Measurements from ENCODE around the gene MALRD1.
"Not testable (repeated sequence)": the region's sequence is repeated elsewhere in the genome, so short reads cannot be mapped to it uniquely, and the experiment has no call there.

The MALRD1 gene

DNA sequence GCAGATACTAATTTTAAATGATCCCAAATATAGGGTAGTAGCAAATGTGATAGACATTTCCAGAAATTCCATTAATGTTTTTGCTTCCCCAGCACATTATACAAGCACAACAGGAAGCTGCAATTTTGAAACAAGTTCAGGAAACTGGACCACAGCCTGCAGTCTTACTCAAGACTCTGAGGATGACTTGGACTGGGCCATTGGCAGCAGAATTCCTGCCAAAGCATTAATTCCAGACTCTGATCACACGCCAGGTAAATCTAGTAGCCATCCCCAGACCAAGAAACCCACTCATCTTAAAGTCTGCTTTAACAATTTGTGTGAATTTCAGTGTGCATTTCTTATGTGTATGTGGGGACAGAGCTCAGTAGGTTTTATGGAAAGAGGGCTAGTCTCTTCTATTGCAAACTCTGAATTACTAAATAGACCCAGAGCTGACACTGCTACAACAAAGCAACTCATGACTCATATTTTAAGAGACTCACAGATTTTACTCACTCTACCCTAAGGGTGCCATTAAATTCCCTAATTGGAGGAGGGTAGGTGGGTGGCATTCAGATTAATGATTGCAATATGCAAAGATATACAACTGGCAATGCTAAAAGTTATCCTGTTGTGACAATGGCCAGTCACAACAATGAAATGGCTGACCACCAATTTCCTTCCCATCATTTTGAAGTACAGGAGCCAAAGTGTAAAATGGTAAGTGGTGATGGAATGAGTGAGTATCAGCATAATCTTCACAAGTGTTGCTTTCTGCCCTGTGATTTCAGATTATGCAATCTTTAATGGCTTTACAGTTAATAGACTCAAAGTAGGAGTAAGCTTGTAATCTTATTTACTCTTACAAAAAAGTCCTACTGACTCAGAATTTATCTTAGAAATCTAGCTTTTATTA lies 450.0 kb downstream of the MALRD1 start:
- no peak for DNase-seq

DNA sequence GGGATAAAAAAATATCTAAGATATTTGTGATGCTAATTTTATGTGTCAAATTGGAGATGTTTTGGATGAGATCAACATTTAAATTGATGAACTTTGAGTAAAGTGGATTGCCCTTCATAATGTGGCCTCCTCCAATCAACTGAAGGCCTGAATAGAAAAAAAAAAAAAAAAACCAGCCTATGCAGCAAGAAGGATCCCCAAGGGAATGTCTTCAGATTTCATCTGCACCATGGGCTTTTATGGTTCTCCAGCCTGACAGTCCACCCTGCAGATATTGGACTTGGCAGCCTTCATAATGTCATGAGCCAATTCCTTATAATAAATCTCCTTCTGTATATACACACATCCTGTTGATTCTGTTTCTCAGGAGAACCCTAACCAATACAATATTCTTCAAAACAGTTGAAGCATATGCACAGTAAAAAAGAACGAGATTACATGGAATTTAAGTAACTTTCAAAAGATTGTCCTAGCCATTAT lies 450.7 kb downstream of the MALRD1 start:
- no peak for DNase-seq

DNA sequence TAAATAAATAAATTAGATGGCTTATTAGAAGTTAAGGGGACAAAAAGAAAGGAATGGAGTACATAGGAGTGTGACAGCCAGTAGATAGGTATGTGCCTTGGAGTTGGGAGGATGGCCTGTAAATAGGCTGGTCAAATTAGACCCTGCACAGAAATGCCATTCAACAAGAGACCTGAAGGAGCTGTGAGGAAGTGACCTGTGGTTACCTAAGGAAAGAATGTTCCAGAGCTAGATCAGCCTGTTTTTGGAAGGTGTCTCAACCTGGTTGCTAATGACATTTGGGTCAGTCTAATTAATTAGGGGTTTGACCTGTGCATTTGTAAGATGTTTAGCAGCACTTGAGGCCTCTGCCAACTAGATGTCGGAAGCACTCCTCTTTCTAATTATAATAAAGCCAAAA lies 452.4 kb downstream of the MALRD1 start:
- DNase-seq, result no peak

DNA sequence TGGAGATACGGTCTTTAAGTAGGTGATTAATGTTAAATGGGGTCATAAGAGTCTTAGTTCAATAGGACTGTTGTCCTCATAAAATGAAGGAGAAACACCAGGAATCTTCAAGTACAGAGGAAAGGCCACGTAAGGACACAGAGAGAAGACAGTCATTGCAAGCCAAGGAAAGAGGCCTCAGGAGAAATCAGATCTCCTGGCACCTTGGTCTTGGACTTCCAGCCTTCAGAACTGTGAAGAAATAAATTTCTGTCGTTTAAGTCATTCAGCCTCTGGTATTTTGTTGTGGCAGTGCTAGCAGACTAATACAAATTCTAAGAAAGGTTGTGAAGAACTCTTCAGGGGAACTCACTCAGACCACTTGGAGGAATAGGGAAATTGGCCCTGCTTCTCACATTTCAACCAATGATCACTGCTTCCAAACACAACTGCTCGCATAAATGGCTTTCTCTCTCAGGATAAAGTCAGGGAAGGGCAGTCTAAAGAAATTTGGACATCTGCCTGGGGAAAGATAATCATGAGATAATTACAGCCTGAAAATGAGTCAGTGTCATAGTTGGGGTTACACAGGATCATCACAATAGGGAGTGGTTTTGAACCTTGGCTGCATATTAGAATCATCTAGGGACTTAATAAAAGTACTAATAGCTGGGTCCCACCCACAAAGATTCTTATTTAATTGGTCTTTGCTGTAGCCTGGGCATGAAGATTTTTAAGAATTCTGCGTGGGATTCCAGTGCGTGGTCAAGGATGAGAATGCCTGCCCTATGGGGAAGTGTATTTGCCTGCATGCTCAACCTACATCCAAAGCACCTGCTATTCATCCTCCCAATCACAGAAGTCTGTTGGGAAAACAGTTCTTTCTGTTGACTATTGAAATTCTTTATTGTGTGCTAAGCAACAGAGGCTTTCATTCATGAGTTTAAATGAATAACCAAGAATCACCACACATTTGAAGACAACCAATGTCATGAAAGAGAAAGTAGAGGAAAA lies 457.0 kb downstream of the MALRD1 start:
- DNase-seq, result no peak

DNA sequence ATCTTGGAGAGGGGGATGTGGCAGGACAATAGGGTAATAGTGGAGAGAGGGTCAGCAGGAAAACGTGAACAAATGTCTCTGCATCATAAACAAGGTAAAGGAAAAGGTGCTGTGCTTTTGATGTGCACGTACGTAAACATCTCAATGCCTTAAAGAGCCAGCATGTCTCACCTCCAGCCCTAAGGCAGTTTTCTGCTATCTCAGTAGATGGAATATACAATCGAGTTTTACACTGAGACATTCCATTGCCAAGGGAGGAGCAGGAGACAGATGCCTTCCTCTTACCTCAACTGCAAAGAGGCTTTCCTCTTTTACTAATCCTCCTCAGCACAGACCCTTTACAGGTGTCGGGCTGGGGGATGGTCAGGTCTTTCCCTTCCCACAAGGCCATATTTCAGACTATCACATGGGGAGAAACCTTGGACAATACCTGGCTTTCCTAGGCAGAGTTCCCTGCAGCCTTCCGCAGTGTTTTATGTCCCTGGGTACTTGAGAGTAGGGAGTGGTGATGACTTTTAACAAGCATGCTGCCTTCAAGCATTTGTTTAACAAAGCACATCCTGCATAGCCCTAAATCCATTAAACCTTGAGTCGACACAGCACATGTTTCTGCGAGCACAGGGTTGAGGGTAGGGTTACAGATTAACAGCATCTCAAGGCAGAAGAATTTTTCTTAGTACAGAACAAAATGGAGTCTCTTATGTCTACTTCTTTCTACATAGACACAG lies 461.6 kb downstream of the MALRD1 start:
- DNase-seq, result not testable (repeated sequence)

DNA sequence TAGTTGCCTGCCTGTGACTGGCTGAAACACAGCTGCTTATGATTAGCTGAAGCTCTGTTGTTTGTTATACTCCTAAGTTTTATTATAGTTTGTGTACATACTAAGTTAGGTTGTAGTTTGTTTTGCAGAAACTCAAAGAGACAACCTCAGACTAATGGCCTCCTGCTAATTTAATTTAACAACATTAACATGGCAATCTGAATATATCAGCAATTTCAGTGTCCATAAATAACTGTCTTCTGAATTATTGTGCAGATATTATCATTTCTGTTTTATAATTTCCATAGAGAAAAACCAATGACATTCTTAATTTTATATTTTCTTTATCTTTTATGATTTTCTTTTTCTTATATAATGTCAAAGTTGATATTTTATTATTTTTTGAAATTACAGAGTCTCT lies 469.5 kb downstream of the MALRD1 start:
- no peak for DNase-seq

DNA sequence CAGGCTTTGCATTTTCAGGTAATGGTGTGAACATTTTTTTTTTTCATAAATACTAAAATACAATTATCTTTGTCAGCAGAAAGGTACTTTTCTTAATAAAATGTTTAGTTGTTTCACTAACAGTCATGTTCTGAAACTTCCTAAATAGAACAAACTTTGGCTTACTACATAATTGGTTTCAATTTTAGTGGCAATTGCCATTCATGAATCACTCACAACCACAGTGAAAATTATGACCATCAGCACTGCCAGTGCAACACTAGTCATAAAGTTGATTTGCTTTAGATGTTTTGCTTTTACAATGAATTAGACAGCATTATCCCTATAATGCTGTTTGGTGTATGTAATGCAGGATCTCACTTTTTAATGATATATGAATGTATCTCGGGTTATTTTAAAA lies 470.0 kb downstream of the MALRD1 start:
- no peak for DNase-seq

DNA sequence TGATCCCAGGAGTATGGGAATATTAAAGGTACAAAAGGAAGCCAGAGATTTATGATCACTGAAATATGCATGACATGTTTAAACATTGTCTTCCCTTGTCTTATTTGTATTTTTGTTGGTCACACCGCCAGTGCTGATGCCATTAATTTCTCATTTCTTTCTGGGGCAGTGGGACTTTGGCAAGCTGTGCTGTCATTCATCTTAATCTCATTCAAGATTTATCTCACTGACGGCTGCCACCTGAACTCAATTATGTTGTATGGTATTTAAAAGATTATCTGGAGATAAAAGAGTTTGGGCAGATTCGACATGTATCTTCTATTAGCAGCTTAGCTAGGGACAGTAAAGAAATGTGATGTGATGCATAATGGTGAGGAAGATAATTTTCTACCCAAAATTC lies 482.7 kb downstream of the MALRD1 start:
- no peak for DNase-seq

DNA sequence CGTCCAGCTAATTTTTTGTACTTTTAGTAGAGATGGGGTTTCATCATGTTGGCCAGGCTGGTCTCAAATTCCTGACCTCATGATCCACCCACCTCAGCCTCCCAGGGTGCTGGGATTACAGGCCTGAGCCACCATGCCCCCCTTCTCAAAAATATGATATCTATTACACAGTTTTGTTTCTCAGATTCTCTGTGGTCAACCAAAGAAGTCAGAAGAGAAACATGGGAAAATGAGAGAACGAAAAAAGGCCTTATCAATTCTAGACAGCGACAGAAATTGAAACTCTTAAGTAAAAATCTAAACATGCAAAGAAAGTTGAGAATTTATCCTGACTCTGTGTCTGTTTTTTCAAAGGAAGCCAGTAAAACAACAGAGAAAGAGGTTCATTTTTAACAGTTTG lies 483.8 kb downstream of the MALRD1 start:
- no peak for DNase-seq

DNA sequence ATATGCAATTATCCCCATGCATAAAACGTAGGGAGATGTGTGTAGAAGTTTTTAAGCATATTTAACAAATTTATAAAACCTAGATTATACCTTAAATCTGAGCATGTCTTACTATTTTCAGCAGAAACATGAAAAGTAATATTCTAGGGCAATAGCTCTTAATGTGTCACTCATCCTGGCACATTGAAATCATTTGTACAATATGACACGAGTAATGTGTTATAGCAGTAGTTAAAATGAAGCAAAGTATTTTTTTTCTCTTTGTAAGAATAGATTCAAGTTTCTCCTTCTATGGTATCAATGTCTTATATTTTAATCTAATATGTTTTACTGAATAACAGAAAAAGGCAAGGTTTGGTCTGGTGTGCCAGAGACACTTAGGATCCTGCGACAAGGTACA lies 492.7 kb downstream of the MALRD1 start:
- no peak for DNase-seq

DNA sequence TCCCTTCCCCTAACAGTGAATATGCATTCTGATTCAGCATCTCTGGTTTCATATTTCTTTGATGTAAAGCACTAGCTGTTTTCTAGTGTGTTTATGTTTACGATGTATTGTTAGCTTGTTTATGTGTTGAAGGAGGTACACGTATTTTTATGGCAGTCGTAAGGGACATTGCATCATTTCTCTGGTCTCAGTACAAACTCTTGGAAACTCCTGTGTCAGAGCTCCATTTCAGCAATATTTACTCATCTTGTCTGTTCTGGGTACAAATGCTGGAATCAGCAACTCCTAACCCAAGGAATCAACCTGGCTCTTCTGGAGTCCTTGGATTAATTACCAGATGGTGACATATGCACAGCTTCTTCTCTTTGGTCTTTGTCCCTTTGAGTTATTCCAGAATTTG lies 497.6 kb downstream of the MALRD1 start:
- no peak for DNase-seq

DNA sequence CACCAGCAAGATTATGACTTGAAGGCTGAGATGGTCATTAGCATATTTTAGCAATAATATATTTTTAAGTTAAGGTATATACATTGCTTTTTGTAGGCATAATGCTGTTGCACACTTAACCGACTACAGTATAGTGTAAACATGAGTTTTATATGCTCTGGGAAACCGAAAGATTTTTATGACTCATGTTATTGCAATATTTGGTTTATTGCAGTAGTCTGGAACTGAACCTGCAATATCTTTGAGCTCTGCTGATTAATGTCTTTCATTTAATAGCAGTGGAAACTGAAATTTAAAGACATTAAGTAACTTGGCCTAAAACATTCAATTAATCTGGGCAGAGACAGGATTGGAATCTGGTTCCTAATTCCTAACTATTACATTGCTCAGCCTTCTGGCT lies 500.9 kb downstream of the MALRD1 start:
- DNase-seq, result no peak

DNA sequence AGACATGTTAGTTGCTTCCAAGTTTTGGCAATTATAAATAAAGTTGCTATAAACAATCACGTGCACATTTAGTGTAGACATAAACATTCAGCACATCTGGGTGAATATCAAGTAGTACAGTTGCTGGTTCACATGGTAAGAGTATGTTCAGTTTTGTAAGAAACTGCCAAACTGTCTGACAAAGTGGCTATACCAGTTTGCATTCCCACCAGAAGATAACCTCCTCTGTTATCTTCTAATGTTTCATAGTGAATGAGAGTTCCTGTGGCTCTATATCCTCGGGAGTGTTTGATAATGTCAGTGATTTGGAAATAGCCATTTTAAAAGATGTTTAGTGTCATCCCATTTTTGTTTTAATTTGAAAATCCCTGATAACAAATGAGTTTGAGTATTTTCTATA lies 508.1 kb downstream of the MALRD1 start:
- DNase-seq, result no peak

DNA sequence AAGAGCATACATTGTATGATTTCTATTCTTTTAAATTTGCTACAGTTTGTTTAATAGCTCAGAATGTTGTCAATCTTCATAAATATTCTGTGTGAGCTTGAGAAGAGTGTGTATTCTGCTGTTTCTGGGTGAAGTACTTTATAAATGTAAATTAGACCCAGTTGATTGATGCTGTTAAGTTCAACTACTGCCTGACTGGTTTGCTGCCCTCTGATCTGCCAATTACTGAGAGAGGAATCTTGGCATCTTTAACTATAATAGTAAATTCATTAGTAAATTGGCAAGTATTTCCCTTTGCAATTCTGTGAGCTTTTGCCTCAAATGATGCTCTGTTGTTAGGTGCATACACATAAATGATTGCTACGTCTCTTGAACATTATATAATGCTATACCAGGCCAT lies 512.6 kb downstream of the MALRD1 start:
- no peak for DNase-seq

DNA sequence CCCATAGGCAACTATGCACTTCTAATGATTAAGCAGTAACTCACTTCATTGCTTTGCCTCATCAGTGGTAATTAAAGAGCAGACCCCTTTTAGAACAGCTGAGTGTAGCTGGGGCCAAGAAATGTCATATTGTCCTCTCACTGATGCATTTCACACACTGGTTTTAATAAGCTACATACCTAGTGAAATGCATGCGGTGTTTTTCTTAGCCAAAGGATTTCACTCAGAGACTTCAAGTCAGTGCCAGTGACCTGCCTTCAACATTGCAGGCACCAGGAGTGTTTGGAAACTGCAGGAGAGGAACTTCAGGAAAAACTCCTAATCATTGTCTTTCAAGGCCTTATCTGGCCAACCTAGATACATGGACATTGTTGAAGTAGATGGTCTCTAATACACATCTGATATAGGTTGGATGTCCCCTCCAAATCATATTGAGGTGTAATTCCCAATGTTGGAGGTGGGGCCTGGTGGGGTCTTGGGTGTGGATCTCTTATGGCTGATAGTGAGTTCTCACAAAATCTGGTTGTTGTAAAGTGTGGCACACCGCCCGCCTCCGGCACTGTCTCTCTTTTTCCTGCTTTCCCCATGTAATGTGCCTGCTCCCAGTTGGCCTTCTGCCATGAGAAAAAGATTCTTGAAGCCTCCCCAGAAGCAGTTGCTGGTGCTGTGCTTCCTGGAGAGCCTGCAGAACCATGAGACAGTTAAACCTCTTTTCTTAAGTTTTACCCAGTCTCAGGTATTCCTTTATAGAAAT lies 515.0 kb downstream of the MALRD1 start:
- DNase-seq, result no peak

DNA sequence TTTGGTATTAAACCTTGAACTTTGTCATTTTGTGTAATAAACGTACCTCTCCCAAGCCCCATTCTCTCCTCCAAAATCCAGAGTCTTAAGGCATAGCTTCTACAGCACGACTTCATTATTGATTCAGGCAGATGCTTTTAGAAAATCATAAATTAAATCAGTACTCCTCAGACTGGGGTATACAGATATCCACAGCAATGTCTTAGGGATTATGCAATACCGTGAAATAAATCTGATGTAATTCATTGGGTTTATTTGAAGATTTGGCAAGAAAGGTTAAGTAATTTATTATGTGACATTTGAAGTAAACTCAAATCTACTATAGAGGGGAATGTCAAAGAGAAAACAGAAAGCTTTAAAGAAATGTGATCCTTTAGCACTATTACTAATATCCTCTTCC lies 521.5 kb downstream of the MALRD1 start:
- no peak for DNase-seq

DNA sequence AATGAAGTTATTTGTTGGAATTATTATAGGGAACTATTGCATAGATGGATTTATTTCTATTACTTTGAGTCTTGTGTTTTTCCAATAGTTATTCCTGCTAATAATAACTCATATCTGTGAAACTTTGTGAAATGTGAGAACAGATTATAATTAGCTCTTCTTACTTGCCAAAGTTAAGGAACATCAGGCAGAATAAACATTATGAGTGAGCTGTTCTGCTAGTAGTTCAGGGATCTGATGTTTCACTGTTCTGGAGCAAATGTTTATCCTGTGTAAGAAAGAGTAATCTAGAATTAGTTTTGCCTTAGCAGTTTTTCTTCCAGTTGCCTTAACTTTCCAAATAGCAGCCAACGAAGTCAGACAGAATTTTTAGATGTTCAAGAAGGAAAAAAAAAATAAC lies 522.4 kb downstream of the MALRD1 start:
- no peak for DNase-seq

DNA sequence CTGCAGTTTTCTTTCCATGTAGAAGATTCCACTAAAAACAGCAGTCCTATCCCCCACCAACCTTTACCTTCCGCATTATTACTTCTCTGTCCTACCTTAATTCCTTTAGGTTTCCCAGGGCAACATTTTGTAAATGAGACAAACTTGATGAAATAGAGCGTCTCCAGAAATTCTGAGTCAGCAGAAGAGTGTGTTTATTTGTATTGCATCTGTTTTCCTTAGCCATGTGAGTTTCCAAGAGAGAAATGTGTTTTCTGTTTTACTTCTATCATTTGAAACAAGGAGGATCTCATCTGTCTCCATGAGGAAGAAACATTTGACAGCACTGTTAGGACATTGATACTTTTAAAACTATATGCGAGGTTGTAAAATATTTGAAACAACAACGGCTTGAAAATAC lies 523.5 kb downstream of the MALRD1 start:
- DNase-seq, result no peak

DNA sequence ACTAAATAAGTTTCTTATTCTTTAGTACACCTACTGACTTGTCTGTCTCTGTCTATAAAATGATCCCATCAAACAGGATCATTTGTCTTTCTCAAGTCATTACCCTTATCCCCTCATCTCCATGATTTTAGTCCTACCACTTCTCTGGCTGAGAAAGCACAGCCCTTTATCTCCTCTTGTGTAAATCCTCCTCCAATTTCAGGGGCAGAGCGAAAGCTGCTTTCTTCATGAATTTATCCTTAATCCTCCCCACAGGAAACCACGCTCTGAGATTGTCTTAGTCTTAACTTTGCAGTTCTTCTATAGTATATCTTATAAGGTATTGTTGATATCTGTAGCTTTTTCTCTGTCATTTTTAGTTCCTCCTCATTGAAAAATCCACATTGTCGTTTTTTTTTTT lies 528.0 kb downstream of the MALRD1 start:
- no peak for DNase-seq

DNA sequence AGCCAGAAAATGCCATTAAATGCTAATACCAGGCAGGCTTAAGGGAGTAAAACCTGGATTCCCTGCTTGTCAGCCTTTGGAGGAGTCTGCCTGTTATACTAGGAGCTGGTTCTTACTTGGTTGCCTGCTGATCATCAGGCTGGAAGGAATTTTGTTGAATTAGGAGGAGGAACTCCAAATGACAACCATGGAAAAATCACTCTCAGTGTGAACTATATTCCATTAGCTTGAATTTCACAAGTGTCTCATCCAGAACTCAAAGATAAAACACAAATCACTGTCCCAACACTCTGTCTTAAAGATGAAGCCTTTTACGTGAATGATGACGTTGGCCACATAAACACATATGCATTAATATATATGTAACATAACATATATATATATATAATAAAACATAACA lies 528.8 kb downstream of the MALRD1 start:
- DNase-seq, result no peak

DNA sequence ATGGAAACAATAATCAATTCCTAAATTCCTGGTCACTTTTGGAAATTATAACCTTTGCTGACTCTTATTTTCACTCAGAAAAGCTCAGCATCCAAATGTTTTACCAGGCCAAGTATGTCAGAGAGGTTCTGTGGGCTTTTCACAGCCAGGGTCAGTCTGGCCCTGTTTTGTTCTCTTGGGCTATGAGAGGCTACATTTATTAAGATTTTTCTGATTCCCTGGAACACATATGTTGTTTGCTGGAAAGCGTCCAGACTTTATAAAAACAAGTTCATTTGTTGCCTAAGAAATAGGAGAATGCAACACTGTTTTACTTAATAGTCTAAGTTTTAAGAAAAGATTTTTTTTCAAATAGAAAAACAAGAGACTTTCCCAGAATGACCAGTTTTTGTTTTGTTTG lies 529.2 kb downstream of the MALRD1 start:
- no peak for DNase-seq

DNA sequence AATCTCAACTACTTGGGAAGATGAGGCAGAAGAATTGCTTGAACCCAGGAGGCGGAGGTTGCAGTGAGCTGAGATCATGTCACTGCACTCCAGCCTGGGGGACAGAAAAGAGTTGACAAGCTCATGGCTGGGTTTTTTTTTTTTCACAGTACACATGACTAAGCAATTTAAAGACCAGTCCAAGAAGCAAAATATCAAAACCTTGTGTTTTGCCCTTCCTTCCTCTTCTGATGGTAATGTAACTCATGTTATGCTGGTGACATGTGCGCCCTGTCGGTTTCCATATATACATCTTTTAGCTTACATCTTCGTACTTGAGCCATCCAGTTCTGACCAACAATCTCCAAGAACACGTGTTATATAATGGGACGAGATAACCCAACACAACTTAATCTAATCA lies 530.0 kb downstream of the MALRD1 start:
- DNase-seq, result no peak
